ENCODE measurements around the gene ROM1.
"Not testable (repeated sequence)": the region's sequence is repeated elsewhere in the genome, so short reads cannot be mapped to it uniquely, and the experiment has no call there.

The ROM1 gene

DNA sequence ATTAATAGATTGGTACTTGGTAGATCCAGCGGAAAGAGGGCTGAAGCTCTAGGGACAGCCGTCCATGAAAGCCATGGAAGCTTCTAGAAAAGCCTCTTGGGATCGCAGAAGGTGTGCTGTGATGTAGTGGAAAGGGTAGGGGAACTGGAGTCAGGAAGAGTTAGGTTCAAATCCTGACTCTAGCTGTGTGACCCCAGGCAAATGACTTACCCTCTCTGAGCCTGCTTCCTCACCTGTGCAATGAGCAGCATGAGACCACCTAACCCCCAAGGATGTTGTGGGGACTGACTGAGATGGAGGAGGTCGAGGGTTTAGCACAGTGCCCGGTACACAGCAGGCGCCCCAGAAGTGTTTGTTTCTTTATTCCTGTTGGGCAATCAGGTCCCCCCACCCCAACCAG is 2.7 kb upstream of the ROM1 start:
- DNase-seq (ENCODE audit: low spot score), result no peak

DNA sequence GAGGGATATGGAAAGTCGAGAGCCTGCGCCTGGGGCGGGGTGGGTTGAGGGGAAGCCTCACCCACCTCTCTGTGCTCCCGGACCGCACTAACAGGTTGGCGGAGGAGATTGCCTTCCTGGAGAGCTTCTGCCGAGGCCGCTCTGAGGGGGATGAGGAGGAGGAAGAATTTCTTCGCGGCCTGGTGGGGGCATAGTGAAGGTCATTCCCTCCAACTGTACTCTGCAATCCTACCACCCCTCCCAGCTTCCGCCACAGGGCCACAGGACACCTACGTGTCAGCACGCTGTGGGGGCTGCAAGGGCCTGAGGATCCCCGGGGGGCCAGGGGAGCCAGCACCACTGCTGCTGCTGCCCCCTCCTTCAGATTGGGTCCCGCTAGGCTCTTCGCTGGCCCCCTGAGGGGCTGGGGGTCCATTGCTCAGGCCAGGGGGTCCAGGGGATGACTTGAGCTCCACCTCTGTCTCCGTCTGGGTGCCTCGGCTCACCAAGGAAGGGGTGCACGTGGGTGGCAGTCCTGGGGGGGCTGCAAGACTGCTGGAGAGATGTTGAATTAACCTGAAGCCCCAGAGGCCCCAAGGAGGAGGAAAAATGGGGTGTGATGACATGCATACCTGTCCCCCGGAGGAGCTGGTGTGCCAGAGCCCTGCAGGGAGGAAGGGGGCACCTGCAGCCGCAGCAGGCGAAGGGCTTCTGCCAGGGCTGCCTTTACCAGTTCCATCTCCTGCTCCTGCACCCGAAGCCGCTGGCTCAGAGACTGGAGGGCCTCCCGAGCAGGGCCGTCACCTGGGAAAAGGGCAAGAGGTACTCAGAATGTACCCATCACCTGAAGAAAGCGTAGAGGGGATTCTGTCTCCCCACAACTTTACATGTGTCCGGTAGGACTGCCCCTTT is 2.0 kb upstream of the ROM1 start:
- no peak for DNase-seq (ENCODE audit: low spot score)

DNA sequence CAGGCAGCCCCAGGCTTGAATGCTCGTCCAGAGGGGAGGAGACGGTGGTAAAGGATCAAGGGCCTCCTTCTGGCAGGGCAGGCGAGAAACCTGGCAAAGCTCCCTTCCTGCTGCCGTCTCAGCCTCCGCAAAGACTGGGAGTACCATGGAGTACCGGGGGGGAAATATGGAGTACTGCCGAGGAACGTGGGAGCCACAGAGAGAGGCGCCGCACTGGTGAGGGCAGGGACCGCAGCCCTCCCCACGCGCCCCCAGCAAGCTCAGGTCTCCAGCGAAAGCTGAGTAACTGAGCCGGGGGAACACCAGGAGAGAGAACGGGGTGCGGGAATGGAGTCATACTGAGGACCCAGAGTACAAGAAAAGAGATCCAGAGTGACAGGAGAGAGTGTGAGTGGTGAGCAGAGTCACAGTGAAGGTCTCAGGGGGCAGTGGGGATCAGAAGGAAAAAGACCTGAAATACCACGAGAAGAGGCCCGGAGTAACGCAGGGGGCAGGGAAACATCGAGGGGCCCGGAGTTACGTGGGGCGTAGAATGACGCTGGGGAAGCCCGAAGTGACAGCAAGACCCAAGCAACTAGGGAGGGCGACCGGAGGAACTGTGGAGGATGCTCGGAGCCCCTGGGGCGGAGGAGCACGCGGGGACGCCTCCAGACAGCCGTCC is 1.2 kb upstream of the ROM1 start:
- no peak for DNase-seq (ENCODE audit: low spot score)

DNA sequence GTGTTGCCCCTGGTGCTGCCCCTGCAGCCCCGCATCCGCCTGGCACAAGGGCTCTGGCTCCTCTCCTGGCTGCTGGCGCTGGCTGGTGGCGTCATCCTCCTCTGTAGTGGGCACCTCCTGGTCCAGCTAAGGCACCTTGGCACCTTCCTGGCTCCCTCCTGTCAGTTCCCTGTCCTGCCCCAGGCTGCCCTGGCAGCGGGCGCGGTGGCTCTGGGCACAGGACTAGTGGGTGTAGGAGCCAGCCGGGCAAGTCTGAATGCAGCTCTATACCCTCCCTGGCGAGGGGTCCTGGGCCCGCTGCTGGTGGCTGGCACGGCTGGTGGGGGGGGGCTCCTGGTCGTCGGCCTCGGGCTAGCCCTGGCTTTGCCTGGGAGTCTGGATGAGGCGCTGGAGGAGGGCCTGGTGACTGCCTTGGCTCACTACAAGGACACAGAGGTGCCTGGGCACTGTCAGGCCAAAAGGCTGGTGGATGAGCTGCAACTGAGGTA is 278 bp downstream of the ROM1 start:
- DNase-seq (ENCODE audit: low spot score), result no peak

DNA sequence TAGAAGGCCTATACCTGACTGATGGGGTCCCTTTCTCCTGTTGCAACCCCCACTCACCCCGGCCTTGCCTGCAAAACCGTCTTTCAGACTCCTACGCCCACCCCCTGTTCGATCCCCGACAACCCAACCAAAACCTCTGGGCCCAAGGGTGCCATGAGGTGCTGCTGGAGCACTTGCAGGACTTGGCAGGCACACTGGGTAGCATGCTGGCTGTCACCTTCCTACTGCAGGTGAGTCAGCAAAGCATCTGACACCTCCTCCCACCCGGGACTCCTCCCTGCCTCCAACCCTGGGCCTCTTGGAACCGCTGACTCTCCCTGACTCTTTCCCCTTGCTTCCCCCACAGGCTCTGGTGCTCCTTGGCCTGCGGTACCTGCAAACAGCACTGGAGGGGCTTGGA is 1.2 kb downstream of the ROM1 start:
- DNase-seq (ENCODE audit: low spot score), result no peak

DNA sequence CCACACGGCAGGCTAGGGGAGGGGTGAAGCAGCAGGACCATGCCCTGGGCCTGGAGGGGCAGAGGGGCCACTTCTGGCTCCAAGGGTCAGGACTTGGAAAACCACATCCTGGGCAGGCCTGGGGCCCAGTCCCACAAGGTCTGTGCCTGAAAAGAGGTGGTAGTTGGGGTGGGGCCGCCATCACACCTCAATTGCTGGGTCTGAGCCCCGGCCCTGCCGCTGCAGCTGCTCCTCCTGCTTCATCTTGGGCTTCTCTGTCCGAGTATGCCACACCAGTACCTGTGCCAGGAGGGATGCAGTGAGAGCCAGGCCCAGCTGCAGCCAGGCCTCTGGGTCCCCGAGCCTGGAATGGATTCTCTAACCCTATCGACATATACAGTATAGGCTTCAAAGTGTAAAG is 2.5 kb downstream of the ROM1 start:
- DNase-seq (ENCODE audit: low spot score), result no peak

DNA sequence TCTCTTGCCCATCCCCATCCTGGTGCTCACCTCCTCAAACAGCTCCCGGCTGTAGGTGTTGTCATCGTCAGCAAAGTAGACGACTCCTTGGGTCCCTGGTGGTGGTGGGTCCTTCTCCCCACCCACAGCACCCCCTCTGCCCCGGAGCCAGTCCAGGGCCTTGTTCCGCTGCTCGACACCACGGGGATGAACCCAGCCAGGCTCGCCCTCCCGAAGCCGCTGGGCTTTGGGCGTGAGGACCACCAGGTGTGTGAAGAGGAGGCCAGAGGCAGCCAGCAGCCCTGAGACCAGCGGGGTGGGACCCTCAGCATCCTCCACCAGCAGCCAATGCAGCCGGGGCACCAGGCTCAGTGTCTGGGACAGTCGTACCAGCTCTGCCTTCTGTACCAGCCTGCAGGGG is 3.9 kb downstream of the ROM1 start:
- DNase-seq (ENCODE audit: low spot score), result not testable (repeated sequence)

DNA sequence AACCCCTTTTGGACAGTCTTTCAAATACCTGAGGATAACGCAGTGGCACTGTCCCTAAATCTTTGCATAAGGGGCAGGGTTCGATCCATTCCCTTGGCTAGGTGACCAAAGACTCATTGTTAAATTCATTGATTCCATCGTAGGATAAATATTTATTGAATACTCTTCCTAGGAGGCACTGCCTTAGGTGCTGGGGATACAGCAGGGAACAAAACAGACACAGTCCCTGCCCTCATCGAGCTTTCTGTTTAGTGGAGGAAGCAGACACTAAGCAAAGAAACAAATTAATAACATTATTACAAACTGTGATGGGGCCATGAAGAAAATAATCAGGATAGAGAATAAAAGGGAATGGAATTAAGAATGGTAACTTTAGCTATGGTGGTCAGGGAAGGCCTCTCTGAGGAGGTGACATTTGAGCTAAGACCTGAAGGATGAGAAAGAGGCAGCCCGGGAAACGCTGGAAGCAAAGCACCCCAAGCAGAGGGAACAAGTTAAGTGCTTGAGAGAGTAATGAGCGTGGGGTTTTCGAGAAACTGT is 8.0 kb downstream of the ROM1 start:
- DNase-seq (ENCODE audit: low spot score), result no peak

DNA sequence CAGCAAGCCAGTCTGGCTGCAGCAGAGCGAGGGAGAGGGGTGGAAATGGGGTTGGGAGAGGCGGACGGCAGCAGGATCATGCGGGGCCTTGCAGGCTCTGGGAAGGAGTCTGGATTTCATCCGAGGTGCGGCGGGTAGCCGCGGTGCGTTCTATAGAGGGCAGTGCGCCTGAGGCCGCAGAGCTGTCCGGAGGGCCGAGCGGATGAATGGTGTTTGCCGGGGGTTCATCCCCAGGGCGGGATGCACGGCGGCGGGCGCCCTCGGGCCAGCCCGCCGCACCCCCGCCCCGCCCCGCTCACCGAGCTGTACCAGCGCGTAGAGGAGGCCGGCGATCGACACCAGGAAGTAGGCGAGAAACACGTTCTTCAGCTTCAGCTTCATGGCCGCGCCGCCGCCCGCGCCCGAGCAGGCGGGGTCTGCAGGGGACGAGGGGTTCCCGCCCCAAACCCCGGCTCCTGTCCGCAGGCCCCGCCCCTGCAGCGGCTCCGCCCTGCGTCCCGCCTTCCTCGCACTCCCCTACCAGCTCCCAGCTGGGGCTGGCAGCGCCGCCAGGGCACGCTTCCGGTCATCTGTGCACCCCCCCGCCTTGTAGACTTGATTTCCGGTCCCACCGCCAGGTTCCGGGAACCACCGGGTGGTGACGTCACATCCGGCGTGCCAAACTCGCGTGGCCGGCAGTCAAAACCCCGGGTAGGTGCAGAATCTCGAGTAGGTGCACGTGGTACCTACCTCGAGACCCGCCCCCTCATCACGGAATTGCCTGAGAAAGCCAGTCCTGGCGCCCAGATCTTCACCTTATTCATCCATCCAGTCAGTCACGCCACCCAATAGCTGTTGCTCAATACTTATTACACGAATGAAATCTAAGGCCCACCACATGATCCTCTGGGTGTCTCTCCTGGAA is 8.8 kb downstream of the ROM1 start, which contains the start of gene B3GAT3:
Gene B3GAT3 (minus strand): TSS at position 420 of the 904 bp plus-strand sequence. CDS start 39 bp downstream, at position 381.
- peak; percentile 96 for DNase-seq (ENCODE audit: low spot score)

DNA sequence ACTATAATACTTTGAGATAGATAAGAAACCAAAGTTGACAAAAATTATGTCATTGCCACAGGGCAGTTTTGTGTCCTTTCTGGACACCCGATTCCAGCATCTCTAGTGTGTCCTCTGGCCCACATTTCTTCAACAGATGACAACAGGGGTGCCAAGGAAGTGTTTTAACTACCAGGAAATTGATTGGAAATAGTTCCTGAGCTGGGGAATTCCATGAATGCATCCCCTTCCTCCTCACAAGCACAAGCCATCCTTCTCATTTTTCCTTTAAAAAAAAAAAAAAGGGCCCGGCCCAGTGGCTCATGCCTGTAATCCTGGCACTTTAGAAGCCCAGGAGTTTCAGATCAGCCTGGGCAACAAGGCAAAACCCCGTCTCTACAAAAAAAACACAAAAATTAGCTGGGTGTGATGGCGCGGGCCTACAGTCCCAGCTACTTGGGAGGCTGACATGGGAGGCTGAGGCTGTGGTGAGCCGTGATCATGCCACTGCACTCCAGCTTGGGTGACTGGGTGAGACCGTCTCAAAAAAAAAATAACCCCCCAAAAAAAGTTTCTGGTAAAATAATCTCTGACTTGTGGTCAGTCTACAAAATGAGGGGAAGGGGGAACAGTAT is 9.5 kb downstream of the ROM1 start:
- DNase-seq (ENCODE audit: low spot score), result no peak

DNA sequence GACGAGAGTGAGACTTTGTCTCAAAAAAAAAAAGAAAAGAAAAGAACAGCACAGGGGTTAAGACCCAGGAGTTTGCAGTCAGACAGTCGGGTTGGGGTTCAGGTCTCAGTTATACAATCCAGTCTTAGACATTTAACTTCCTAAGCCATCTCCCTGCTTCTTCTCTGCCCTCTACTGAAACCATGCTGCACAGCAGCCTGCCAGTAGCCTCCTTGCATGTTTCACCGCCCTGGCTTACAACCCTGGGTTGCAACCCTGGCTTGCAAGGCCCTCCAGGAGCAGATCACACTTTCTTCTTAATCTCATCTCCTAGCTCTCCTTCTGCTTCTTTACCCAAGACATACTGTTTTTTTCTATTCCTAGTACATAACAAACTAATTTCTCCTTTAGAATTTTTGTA is 14.7 kb downstream of the ROM1 start:
- DNase-seq (ENCODE audit: low spot score), result no peak

DNA sequence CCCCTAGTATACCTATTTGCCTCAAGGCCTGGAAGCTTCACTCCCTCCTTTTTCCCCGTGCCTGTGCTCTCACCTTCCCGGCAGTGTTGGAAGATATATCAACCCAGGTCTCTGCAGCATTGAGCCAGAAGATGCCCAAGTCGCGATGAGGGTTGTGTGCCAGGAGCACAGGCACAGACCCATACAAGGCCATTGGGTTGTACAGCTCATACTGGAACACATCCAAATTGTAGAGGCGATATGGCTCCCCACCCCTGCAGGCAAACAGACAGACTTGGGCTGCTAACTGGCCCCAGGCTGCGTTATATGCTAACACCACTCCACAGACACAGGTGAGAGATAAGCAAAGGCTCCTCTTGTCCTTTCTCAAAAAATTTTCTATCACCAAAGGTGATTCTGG is 19.4 kb downstream of the ROM1 start:
- DNase-seq (ENCODE audit: low spot score), result no peak

DNA sequence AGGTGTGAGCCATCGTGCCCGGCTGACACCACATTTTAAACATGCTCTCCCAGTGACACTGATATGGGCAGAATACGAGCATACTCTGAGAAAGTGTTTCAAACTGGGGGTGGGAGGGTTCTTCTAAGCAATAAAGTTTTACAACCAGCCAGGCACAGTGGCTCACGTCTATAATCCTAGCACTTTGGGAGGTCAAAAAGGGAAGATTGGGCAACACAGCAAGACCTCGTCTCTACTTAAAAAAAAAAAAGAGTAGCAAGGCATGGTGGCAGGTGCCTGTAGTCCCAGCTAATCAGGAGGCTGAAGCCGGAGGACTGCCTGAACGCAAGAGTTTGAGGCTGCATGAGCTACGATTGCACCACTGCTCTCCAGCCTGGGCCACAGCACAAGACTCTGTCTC is 31.2 kb downstream of the ROM1 start:
- DNase-seq (ENCODE audit: low spot score), result no peak

DNA sequence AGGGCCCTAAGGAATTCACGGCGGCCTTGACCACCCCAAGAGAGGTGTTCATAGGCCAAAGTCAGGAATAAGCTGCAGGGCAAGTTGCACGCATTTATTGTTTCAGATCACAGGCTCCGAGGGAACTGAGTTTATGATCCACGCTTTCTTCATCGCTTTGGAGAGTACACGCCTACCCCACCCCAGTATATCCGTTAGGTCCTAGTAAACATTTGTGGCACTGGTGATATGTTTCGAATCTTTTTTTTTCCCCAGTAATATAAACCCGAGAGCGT is 32.6 kb downstream of the ROM1 start:
- DNase-seq (ENCODE audit: low spot score), result no peak

DNA sequence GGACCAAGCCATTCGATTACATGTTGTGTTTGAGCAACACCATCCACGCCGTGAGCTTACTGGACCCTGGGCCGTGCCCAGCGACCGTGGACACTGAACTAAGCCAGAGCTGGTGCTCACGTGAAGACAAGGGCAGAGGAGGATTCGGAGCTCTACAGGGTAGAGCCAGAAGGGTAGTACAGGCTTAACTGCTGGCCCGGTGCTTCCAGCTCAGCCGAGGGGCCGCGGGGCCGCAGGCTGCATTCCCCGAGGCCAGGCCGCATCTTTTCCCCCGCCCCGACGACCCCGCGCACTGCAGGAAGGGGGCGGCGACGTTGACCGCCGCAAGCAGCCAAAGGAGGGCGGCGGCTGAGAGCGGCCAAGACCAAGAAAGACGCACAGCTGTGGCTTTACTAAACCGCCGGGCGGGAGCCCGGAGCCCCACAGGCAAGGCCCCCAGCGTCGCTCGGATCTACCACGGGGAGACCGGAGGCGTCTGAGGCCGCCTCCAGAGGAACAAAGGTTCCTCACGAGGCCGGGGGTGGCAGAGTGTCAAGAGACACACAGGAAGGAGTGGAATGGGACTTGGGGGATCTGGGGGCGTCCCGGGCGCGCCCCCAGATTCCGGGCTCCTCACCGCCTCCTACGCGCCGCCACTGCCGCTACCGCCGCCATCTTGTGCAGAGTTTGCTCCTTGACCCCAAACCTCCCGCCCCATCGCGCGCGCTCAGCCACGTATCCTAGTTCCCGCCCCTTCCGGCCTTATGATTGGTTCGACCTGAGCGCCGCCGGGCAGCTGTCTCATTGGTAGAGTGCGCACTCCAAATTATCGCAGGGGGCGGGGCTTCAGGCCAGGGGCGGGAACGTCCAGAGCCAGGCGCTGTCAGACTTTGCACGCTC is 33.1 kb downstream of the ROM1 start, which contains the start of gene GANAB:
Gene GANAB (minus strand): TSS at position 668 of the 879 bp plus-strand sequence. CDS start 14 bp downstream, at position 654.
- peak; percentile 100 for DNase-seq (ENCODE audit: low spot score)

DNA sequence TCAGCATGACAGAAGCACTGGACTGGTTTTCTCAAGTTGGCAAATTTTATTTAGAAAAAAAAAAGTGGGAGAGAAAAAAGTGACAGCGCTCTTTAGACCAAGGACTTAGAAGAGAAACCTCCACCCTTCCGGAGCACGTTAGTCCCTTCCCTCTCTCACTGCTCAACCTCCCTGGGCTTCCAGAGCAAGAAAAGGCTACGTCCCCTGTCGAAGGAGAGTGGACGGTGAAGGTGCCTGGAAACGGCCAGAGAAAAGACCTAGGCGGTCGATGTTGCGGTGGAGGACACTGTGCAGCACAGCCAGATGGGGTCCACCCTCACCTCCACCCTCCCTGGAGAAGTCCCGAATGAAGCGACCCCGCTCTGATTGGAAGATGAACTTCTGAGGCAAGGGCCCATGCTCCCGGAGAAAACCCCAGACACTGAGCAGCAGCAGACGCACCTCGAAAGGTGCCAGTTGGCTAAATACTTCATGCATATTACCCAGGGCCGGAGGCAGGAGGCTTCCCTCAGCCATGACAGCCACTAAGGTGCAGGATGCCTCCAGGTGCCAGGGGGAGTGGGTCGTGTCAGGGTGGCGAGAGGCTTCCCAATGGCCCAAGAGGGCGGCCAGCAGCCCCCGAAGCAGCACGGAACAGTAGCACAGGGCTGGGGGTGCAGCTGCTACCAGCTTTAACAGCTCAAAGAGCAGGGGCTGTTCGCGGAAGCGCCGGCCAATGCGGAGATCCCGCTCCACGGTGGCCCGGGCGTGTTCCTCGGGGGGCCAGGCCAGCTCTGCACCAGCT is 34.0 kb downstream of the ROM1 start:
- no peak for DNase-seq (ENCODE audit: low spot score)

DNA sequence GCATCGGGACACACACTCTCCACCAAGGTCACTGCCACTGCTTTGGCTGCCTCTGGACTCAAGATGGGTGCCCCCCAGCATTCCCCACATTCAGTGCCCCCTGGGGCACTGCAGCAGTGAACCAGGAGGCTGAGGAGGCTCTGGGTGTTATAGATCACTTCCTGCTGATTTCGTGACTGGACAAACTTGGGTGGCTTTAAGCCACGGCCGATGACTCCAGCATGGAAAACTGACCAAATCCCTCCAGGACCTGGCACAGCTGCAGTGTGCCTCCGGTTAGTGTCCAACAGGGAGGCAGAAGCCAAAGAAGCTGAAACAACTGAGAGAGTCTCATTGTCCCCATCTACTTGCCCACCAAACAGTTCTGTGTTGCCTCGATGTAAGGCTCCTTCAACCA is 34.5 kb downstream of the ROM1 start:
- DNase-seq (ENCODE audit: low spot score), result no peak

DNA sequence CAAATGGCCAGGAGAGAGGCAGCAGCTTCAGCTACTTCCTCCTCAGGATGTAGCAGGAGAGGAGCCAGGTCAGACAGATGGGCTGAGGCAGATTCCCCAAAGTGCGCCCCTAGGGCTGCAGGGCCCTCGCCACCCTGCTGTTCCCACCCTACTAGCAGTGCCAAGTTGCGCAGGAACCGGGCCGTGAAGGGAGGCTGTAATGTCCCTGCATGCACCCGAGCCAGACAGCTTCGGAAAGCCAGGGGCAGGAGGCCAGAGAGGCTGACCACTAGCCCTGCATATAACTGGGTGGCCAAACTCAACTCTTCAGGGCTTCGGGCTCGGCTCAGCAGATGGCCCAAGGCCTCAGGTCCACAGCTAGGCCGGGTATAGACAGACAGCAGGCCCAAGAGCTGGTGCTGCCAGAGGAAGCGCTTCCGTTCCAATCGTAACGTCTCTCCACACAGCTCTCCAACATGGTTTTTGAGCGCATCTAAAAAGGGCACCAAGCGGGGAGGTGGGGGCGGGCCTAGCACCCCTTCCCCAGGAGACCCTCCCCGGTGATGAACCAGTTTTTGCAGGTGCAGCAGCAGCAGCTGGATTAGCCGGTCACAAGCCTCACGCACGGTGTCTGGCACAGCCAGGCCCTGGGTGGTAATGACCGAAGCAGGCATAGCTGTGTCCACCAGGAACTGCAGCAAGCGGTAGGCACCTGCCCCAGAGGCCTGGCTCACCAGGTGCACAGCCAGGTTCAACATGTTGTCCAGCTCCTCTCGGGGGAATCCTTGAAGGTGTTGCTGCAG is 35.3 kb downstream of the ROM1 start:
- DNase-seq (ENCODE audit: low spot score), result no peak

DNA sequence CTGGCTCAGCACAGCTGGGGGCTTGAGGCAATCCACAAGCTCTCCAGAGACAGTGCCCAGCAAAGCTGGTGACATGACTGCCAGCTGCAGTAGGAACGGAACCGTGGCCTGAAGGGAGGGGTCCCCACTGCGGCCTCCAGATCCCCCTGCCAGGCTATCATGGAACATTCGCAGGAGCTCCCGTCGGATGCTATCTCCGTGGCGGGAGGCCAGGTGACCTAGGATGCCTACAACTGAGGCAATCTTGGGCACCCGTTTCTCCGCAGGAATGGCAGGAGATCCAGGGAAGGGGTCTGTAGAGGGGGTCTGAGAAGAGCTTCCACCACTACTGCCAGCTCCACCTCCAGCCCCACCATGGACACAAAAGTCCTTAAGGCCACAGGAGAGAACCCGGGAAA is 35.9 kb downstream of the ROM1 start:
- DNase-seq (ENCODE audit: low spot score), result no peak
